ENCODE results near the gene CRACR2A.

- TF ChIP-seq CTCF (conservative IDR thresholded peaks at IDR 0.05 in 1 of 2, IDR thresholded peaks at IDR 0.05 in 1 of 2; ENCODE audit: extremely low read depth in 1 of 2, insufficient read depth in 1 of 2, low read depth in 1 of 2, low read length in 2 of 2) (no peak), EZH2 (IDR thresholded peaks at IDR 0.05; ENCODE audit: borderline replicate concordance, low read length) (no peak)
Observed at GRCh38 chr12:3771853-3772252, 18.9 kb upstream of the CRACR2A start.

Data from mammary epithelial cell (primary cell).